Activated CD8-positive, alpha-beta memory T cell treated with anti-CD3 and anti-CD28 coated beads, Interleukin-2, amount 50 U/mL, for 4 hours (primary cell): ENCODE data around the gene NECTIN3.

ENCODE experiments used
- DNase-seq: peaks from one replicate; pipeline ENCODE4 v3.0.0-alpha.2; 2020

The NECTIN3 gene

GRCh38 chr3:111210866-111211564, 139.4 kb downstream of the NECTIN3 start:
- DNase-seq, result no peak

- no peak for DNase-seq
Measured at GRCh38 chr3:111212511-111212910, 140.9 kb downstream of the NECTIN3 start.

GRCh38 chr3:111215481-111215880, 143.9 kb downstream of the NECTIN3 start:
- no peak for DNase-seq

- no peak for DNase-seq
Measured at GRCh38 chr3:111218615-111219014, 147.0 kb downstream of the NECTIN3 start.

- no peak for DNase-seq
Measured at GRCh38 chr3:111227216-111227615, 155.6 kb downstream of the NECTIN3 start.

DNA sequence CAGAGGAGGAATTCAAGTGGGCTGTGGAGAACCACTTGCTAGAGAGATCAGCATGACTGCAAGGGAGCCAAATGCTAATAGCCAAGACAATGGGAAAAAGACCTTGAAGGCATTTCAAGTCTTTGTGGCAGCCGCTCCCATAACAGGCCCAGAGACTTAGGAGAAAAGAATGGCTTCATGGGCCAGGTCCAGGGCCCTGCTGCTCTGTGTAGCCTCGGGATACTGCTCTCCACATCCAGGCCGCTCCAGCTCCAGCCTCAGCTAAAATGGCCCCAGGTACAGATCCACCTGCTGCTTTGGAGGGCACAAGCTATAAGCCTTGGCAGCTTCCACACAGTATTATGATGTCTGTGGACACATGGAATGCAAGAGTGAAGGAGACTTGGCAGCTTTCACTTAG, 157.7 kb downstream of the NECTIN3 start:
- no peak for DNase-seq

DNA sequence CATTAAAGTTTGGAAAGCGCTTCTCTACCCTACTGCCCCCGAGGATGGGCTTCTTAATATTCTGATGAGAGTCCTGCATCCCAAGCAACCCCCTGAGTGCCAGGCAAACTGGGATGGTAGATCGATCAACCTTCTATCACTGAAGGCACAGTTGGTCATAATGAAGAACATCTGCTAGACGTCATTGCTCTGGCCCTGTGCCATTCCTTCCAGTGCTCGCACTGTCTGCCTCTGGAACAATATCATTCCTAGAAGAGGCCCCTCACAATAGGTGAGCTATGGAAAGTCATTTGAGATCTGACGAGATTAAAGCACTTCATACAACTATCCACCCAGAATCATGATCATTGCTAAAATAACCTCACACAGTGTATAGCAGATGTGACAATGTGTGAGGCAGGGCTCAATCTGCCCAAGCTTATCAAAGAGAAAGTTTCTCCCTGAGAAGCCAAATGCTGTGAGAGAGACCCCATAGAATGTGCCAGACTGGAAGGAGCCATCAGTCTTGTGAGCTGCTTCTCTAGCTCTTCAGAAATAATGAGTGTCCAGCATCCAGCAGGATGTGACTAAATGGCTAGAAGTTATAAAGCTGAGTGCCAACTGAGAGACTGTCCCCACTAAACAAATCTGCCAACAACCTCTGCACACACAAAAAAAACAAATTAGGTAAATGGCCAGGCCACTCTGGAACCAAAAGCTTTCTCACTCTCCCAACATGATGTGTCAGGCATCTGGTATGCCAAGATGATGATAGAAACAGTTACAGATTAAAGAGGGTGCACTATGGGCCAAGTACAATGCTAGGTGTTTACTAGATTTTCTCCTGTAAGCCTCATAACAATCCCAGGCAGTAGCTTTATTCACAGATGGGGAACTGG, 165.5 kb downstream of the NECTIN3 start:
- no peak for DNase-seq

GRCh38 chr3:111237946-111238345, 166.3 kb downstream of the NECTIN3 start:
- no peak for DNase-seq

- no peak for DNase-seq
Measured at GRCh38 chr3:111238885-111239284, 167.3 kb downstream of the NECTIN3 start.

GRCh38 chr3:111241960-111242359, 170.3 kb downstream of the NECTIN3 start:
- DNase-seq, result no peak
